Left renal cortex interstitium (tissue), 4 donors: ENCODE data around the gene PDYN. TPM values are rescaled to one million over a fixed set of nuclear protein-coding genes. Genes with fewer than 3 reads are reported as not detected.

ENCODE experiments used
- DNase-seq, 4 donors: peaks; one replicate each; pipeline ENCODE4 v3.0.0-alpha.2; 2013; ENCODE audit warnings: low read depth in 4 of 4, low spot score in 2 of 4, missing footprints in 1 of 4
- polyA plus RNA-seq, 4 donors: library from polyadenylated mRNA; unstranded; fragments of 120-200 nt; gene quantifications; one replicate each; pipeline ENCODE4 v1.2.1, GENCODE V29; 2013; ENCODE audit not compliant: insufficient read length in 4 of 4

PDYN gene
- polyA plus RNA-seq, 4 donors, result 0.22 to 0.44 (median 0.38) TPM

GRCh38 chr20:1953621-1954020 lies 40.2 kb downstream of the PDYN start:
- DNase-seq, result no peak

GRCh38 chr20:1952737-1953530 lies 40.9 kb downstream of the PDYN start:
- DNase-seq, result no peak

DNA sequence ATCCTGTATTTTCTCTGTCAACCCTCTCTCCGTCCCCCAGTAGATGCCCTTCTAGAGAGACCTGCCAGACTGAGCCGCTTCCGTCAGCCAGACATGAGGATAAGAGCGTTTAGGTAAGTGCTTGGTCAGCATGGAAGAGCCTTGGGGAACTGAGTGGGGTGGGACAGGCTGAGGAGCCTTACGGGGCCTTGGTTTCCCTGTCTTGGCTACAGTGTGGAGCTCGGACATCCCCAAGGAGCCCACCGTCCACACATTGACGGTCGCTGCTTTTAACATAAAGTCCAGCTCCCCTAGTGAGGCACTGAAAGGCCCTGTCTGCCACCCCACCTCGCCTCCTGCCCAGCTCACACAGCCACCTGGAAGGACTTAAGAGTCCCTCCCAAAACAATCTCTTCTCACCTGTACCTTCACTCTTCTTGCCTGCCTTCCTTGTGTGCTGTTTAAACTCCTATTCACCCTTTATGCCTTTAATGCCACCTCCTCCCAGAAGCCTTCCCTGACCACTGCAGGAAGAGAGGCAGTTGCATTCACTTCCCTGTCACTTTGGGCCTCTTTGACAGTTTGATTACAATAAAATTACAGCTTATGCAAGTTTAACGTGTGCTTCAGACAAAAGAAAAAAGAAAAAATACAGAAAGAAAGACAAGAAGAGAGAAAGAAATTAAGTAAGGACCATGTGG lies 42.3 kb downstream of the PDYN start:
- DNase-seq, result no peak

GRCh38 chr20:1950836-1951235 lies 43.0 kb downstream of the PDYN start:
- DNase-seq, result no peak

- DNase-seq, result no peak
These were observed 44.3 kb downstream of the PDYN start for GRCh38 chr20:1949347-1950100.

DNA sequence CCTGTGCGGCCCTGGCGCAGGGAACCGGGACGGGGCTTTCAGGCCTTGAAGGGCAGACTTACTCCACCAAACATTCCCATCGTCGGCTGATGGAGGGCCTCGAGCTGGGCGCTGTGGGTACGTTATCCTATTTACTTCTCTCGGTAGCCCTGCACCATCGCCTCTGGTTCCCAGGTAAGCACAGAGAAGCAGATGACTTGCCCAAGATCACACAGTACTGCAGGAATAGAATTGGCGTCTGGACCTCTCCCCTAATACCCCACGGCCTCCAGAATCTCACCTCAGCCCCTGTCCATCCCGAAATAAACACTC lies 46.4 kb downstream of the PDYN start:
- DNase-seq, result no peak

GRCh38 chr20:1946762-1947534 lies 46.9 kb downstream of the PDYN start:
- DNase-seq, result peak; percentile 52 to 71 (median 63)

DNA sequence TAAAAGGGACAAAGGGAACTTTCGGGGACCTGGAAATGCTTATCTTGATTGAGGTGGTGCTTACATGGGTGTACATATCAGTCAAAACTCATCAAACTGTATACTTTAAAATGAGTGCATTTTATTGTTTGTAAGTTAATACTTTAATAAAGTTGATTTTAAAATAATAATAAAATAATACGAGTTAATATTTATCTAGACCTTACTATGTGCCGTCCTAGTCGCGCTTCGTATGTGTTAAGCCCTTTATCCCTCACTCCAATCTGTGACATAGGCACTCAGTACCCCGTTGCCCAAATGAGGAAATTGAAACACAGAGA lies 47.5 kb downstream of the PDYN start:
- no peak for DNase-seq

GRCh38 chr20:1945660-1946059 lies 48.2 kb downstream of the PDYN start:
- DNase-seq, result no peak

GRCh38 chr20:1945134-1945618 lies 48.7 kb downstream of the PDYN start:
- no peak for DNase-seq

DNA sequence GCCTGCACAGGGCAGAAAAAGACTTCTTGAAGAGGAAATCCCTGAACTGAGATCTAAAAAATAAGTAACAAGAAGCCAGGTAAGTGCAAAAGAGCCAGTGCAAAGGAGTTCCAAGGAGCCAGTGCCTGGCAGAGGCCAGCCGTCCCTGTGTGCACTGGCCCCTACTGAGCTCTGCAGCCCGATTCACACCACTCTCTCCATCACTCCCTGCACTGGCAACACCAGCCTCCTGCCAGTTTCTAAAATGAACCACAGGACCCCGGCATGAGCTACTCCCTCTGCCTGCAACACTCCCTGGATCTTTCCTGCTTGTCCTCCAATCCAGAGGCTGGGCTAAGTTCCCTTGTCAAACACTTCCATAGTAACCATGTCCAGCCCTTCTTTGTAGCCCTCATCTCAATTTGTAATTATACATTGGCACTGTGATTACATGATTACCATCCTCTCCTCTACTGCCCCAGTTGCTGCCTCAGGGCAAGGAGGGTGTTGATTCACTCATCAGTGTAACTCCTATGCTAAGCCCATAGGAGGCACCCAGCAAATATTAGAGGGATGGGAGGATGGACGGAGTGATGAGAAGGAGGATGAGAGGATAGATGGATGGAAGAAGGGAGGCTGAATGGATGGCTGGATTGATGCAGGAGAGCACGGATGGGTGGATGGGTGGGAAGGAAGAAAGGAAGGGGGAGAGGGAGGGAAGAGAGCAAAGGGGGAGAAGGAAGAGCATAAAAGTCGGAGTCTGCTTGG lies 49.3 kb downstream of the PDYN start:
- DNase-seq, result no peak

GRCh38 chr20:1943275-1944002 lies 50.4 kb downstream of the PDYN start:
- no peak for DNase-seq

DNA sequence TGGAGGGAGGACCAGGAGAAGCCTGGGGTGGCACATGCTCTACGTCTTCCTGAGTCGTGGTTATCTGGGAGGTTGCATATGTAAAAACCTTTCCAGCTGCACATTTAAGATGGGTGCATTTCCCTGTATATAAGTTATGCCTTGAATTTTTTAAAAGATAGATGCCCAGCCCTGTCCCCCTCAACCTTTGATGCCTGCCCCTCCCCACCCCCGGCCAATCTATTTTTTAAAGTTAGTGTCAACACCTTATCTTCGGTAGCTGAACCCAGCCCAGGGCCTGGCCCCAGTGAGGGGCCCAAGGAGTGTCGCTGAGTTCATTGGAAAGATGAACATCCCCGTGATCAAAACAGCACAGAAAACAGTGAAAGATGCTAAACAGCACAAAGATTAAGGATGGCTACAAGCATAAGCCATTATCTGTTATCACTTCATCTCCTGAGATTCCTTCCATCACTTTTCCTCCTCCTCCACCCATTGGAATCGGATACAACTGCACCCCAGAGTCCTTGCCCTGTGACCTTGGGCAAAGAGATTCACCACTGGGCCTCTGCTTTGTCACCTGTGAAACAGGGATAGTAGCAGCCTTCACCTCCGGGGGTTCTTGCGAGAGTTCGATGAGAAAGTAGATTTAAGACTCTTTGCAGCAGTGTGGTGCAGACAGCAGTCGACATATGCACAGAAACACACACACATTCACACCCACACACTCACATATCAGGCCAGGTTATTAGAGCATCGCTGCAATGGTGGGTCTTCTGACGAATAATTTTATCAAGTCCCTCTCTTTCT lies 51.2 kb downstream of the PDYN start:
- no peak for DNase-seq

GRCh38 chr20:1942061-1942460 lies 51.8 kb downstream of the PDYN start:
- no peak for DNase-seq

- no peak for DNase-seq
These were observed 52.6 kb downstream of the PDYN start for GRCh38 chr20:1941226-1941625.

- DNase-seq, result no peak
These were observed 53.3 kb downstream of the PDYN start for GRCh38 chr20:1940581-1940980.

DNA sequence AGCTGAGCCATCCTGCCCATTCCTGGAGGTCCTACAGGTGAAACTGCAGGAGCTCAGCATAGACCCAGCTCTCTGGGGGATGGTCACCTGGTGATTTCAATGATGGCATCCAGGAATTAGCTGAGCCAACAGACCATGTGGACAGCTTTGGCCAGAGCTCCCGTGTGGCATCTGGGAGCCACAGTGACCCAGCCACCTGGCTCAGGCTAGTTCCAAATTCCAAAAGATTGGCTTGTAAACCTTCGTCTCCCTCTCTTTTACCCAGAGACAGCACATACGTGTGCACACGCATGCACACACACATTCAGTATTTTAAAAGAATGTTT lies 54.6 kb downstream of the PDYN start:
- DNase-seq, result no peak

DNA sequence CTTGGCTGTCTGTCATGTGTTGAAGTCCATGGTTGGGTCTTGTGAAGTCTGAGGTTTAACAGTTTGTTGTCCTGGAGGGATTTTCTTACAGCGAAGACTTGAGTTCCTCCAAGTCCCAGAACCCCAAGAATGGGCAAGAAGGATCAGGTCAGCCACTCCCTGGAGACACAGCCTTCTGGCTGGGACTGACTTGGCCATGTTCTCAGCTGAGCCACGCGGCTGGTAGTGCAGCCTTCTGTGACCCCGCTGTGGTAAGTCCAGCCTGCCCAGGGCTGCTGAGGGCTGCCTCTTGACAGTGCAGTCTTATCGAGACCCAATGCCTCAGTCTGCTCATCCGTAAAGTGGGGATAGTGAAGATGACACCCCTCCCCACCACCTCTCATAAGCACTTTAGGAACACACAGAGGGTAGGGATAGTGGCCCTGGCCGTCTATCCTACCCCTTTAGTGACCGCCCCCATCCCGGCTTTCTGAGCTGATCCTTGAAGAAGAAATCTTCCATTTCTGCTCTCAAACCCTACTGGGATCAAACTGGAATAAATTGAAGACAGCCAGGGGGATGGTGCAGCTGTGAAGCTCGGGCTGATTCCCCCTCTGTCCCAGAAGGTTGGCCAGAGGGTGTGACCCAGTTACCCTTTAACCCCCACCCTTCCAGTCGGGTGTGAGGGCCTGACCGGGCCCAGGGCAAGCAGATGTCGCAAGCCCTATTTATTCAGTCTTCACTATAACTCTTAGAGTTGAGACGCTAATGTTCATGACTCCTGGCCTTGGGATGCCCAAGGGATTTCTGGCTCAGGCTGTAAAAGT lies 55.2 kb downstream of the PDYN start:
- no peak for DNase-seq
